IgD-negative memory B cell (primary cell): ENCODE results near the gene KLHL41. TPM values are rescaled to one million over a fixed set of nuclear protein-coding genes. Genes with fewer than 3 reads are reported as not detected.

Experiments
- H3K27ac Mint-ChIP-seq, 3 donors: one replicate each; pipeline ENCODE4 v1.8.0; 2020 to 2022; ENCODE audit warnings: mild to moderate bottlenecking in 3 of 3, mixed read lengths in 3 of 3, moderate library complexity in 1 of 3
- H3K27me3 Mint-ChIP-seq: one replicate; pipeline ENCODE4 v1.8.0; 2021; ENCODE audit warnings: mixed read lengths
- H3K36me3 Mint-ChIP-seq: one replicate; pipeline ENCODE4 v1.8.0; 2020; ENCODE audit warnings: mild to moderate bottlenecking, mixed read lengths
- H3K4me1 Mint-ChIP-seq, 3 donors: one replicate each; pipeline ENCODE4 v1.8.0; 2020 to 2022; ENCODE audit warnings: mixed read lengths in 3 of 3, mild to moderate bottlenecking in 1 of 3
- H3K4me3 Mint-ChIP-seq, 4 donors: one replicate each; pipeline ENCODE4 v1.8.0; 2020 to 2022; ENCODE audit warnings: mild to moderate bottlenecking in 4 of 4, mixed read lengths in 4 of 4, moderate library complexity in 3 of 4
- H3K9me3 Mint-ChIP-seq, 3 donors: one replicate each; pipeline ENCODE4 v1.8.0; 2020 to 2021; ENCODE audit warnings: mixed read lengths in 3 of 3, mild to moderate bottlenecking in 1 of 3
- polyA plus RNA-seq: library from polyadenylated mRNA; unstranded; fragments of 300-500 nt; fragmentation: Illumina TruSeq; gene quantifications from one replicate; pipeline ENCODE4 v1.2.3, GENCODE V29; 2021

Gene KLHL41
- not detected for polyA plus RNA-seq

GRCh38 chr2:169509298-169509885 is at the start of gene KLHL41:
KLHL41 (plus strand) TSS chr2:169509702; CDS start chr2:169509779, 77 bp downstream.
- H3K27me3 Mint-ChIP-seq: peaks cover 2% of the 10 kb centered on the region
- H3K9me3 Mint-ChIP-seq: no peaks in the 10 kb centered on the region
- H3K27ac Mint-ChIP-seq: no peak within 1 kb of the TSS
- H3K36me3 Mint-ChIP-seq: no peaks in the 10 kb centered on the region
- no peaks in the 10 kb centered on the region for H3K4me1 Mint-ChIP-seq
- H3K4me3 Mint-ChIP-seq: no peak within 1 kb of the TSS

- H3K4me1 Mint-ChIP-seq: no peaks in the 10 kb centered on the region
Measured at GRCh38 chr2:169461143-169461542, 48.4 kb upstream of the KLHL41 start.

GRCh38 chr2:169462896-169463695 is 46.4 kb upstream of the KLHL41 start:
- Mint-ChIP-seq H3K36me3 (peaks cover 2% of the 10 kb centered on the region), H3K27me3 (no peaks in the 10 kb centered on the region), H3K27ac (no peak overlapping the region), H3K4me3 (no peak overlapping the region), H3K4me1 (no peaks in the 10 kb centered on the region), H3K9me3 (no peaks in the 10 kb centered on the region)

More at GRCh38 chr2:169461143-169461542, 48.4 kb upstream of the KLHL41 start:
- H3K27ac Mint-ChIP-seq: no peak overlapping the region
- no peak overlapping the region for H3K4me3 Mint-ChIP-seq
- no peaks in the 10 kb centered on the region for H3K27me3 Mint-ChIP-seq
- peaks cover 2% of the 10 kb centered on the region for H3K36me3 Mint-ChIP-seq
- peaks cover 0 to 2% (median 0%) of the 10 kb centered on the region in 3 donors for H3K9me3 Mint-ChIP-seq

GRCh38 chr2:169464466-169464865 is 45.0 kb upstream of the KLHL41 start:
- no peaks in the 10 kb centered on the region for H3K27me3 Mint-ChIP-seq
- no peak overlapping the region for H3K27ac Mint-ChIP-seq
- H3K9me3 Mint-ChIP-seq: no peaks in the 10 kb centered on the region
- no peaks in the 10 kb centered on the region for H3K4me1 Mint-ChIP-seq
- H3K36me3 Mint-ChIP-seq: peaks cover 2% of the 10 kb centered on the region
- no peak overlapping the region for H3K4me3 Mint-ChIP-seq

- Mint-ChIP-seq H3K9me3 (no peaks in the 10 kb centered on the region), H3K4me3 (no peak overlapping the region), H3K36me3 (peaks cover 2% of the 10 kb centered on the region), H3K4me1 (no peaks in the 10 kb centered on the region), H3K27me3 (no peaks in the 10 kb centered on the region), H3K27ac (no peak overlapping the region)
Measured at GRCh38 chr2:169464882-169465281, 44.6 kb upstream of the KLHL41 start.

GRCh38 chr2:169468841-169469240 is 40.7 kb upstream of the KLHL41 start:
- no peaks in the 10 kb centered on the region for H3K9me3 Mint-ChIP-seq
- no peaks in the 10 kb centered on the region for H3K27me3 Mint-ChIP-seq
- peak overlapping the region in 1 of 3 donors; percentile 5 for H3K27ac Mint-ChIP-seq
- no peak overlapping the region for H3K4me3 Mint-ChIP-seq
- no peaks in the 10 kb centered on the region for H3K4me1 Mint-ChIP-seq
- peaks cover 2% of the 10 kb centered on the region for H3K36me3 Mint-ChIP-seq

- Mint-ChIP-seq H3K4me1 (no peaks in the 10 kb centered on the region), H3K4me3 (no peak overlapping the region), H3K36me3 (no peaks in the 10 kb centered on the region), H3K9me3 (no peaks in the 10 kb centered on the region), H3K27ac (no peak overlapping the region), H3K27me3 (no peaks in the 10 kb centered on the region)
Measured at GRCh38 chr2:169469952-169470572, 39.4 kb upstream of the KLHL41 start.

- no peak overlapping the region for H3K27ac Mint-ChIP-seq
- H3K36me3 Mint-ChIP-seq: no peaks in the 10 kb centered on the region
- H3K9me3 Mint-ChIP-seq: no peaks in the 10 kb centered on the region
- H3K27me3 Mint-ChIP-seq: no peaks in the 10 kb centered on the region
- no peak overlapping the region for H3K4me3 Mint-ChIP-seq
- H3K4me1 Mint-ChIP-seq: no peaks in the 10 kb centered on the region
Measured at GRCh38 chr2:169472249-169472648, 37.3 kb upstream of the KLHL41 start.

- no peaks in the 10 kb centered on the region for H3K9me3 Mint-ChIP-seq
- H3K27ac Mint-ChIP-seq: no peak overlapping the region
- peak overlapping the region in 1 of 4 donors; percentile 13 for H3K4me3 Mint-ChIP-seq
- H3K36me3 Mint-ChIP-seq: no peaks in the 10 kb centered on the region
- H3K4me1 Mint-ChIP-seq: peaks cover 3 to 8% (median 7%) of the 10 kb centered on the region in 3 donors
- H3K27me3 Mint-ChIP-seq: peaks cover 3% of the 10 kb centered on the region
Measured at GRCh38 chr2:169476459-169476858, 33.0 kb upstream of the KLHL41 start.

GRCh38 chr2:169478339-169478738 is 31.2 kb upstream of the KLHL41 start:
- Mint-ChIP-seq H3K9me3 (no peaks in the 10 kb centered on the region), H3K36me3 (no peaks in the 10 kb centered on the region), H3K27ac (peak overlapping the region in 1 of 3 donors; percentile 78), H3K27me3 (peaks cover 3% of the 10 kb centered on the region), H3K4me3 (peak overlapping the region; percentile 76 to 95 (median 93)), H3K4me1 (peaks cover 3 to 8% (median 7%) of the 10 kb centered on the region in 3 donors)

- Mint-ChIP-seq H3K4me3 (peak overlapping the region; percentile 84 to 95 (median 93)), H3K36me3 (no peaks in the 10 kb centered on the region), H3K27ac (peak overlapping the region in 2 of 3 donors; percentile 8 to 78), H3K4me1 (peaks cover 3 to 8% (median 7%) of the 10 kb centered on the region in 3 donors), H3K9me3 (no peaks in the 10 kb centered on the region), H3K27me3 (peaks cover 3% of the 10 kb centered on the region)
Measured at GRCh38 chr2:169478745-169479256, 30.7 kb upstream of the KLHL41 start.

GRCh38 chr2:169479257-169480078 is 30.0 kb upstream of the KLHL41 start, which contains the start of gene BBS5:
BBS5 (plus strand) TSS chr2:169479494; CDS start chr2:169479554, 60 bp downstream.
- Mint-ChIP-seq H3K4me1 (peaks cover 3 to 8% (median 7%) of the 10 kb centered on the region in 3 donors), H3K27me3 (peaks cover 3% of the 10 kb centered on the region), H3K4me3 (peak within 1 kb of the TSS; percentile 84 to 95 (median 93)), H3K36me3 (no peaks in the 10 kb centered on the region), H3K9me3 (no peaks in the 10 kb centered on the region), H3K27ac (peak within 1 kb of the TSS; percentile 8 to 78 (median 76))

- Mint-ChIP-seq H3K4me3 (peak overlapping the region; percentile 84 to 95 (median 93)), H3K27ac (peak overlapping the region in 1 of 3 donors; percentile 76), H3K9me3 (no peaks in the 10 kb centered on the region), H3K36me3 (no peaks in the 10 kb centered on the region), H3K27me3 (peaks cover 3% of the 10 kb centered on the region), H3K4me1 (peaks cover 3 to 8% (median 7%) of the 10 kb centered on the region in 3 donors)
Measured at GRCh38 chr2:169480079-169480465, 29.4 kb upstream of the KLHL41 start.

GRCh38 chr2:169485650-169486138 is 23.8 kb upstream of the KLHL41 start:
- H3K4me3 Mint-ChIP-seq: no peak overlapping the region
- H3K27me3 Mint-ChIP-seq: no peaks in the 10 kb centered on the region
- H3K36me3 Mint-ChIP-seq: peaks cover 3% of the 10 kb centered on the region
- H3K27ac Mint-ChIP-seq: peak overlapping the region in 1 of 3 donors; percentile 33
- H3K4me1 Mint-ChIP-seq: no peaks in the 10 kb centered on the region
- peaks cover 0 to under 1% (median 0%) of the 10 kb centered on the region in 3 donors for H3K9me3 Mint-ChIP-seq
